Loucy (cell line): ENCODE results near the gene TMEM178B.

ENCODE experiments used
- CTCF ChIP-seq: fragments of 200-600 bp; sonication (generic); conservative IDR thresholded peaks from 2 replicates; pipeline ENCODE4 v1.5.1; 2014; ENCODE audit warnings: mild to moderate bottlenecking, antibody characterized with exemption, low read length
- EZH2phosphoT487 ChIP-seq: fragments of 200-600 bp; IDR thresholded peaks from 2 replicates; pipeline ENCODE4 v1.6.1; 2018; ENCODE audit warnings: antibody characterized with exemption, mild to moderate bottlenecking, moderate library complexity, borderline replicate concordance

- TF ChIP-seq CTCF (no peak), EZH2phosphoT487 (no peak)
Observed at GRCh38 chr7:141122736-141123135, 48.9 kb downstream of the TMEM178B start.
